ENCODE measurements around the gene GNG14. TPM values are rescaled to one million over a fixed set of nuclear protein-coding genes. Genes with fewer than 3 reads are reported as not detected.

Gene GNG14
- total and polyA plus RNA-seq, 2 experiments from 2014 or later = not detected

GRCh38 chr19:12672744-12673143 is 15.1 kb upstream of the GNG14 start:
- no peak overlapping the region for H3K4me3 ChIP-seq
- no peaks in the 10 kb centered on the region for H3K9me2 ChIP-seq (ENCODE audit: insufficient read depth)
- H3K36me3 Mint-ChIP-seq (ENCODE audit: low read depth) = peaks cover 55% of the 10 kb centered on the region
- no peak overlapping the region for H2AFZ ChIP-seq
- H3K4me1 Mint-ChIP-seq = peaks cover 6% of the 10 kb centered on the region; the same call in 2 of the 3 replicates
- DNase-seq (ENCODE audit: low spot score) (peak; percentile 49), ATAC-seq (no peak)
- H3K27ac ChIP-seq (ENCODE audit: low read depth) = no peak overlapping the region
- no peak overlapping the region for H3K27ac Mint-ChIP-seq
- H3K4me1 ChIP-seq (ENCODE audit: insufficient read depth) = peaks cover 7% of the 10 kb centered on the region; the same call in 1 of the 2 replicates
- H3K79me2 ChIP-seq (replicated peaks; ENCODE audit: insufficient read depth) = peaks cover 22% of the 10 kb centered on the region
- no peaks in the 10 kb centered on the region; the same call in 2 of the 3 replicates for H3K9me3 Mint-ChIP-seq
- peaks cover 41% of the 10 kb centered on the region for H3K27me3 Mint-ChIP-seq (ENCODE audit: insufficient read depth, low read depth, poor library complexity)
- H3K4me3 Mint-ChIP-seq = no peak overlapping the region
- H3K4me2 ChIP-seq = no peak overlapping the region
- H3K27me3 ChIP-seq (ENCODE audit: insufficient read depth) = no peaks in the 10 kb centered on the region
- H4K20me1 ChIP-seq (replicated peaks; ENCODE audit: insufficient read depth) = peaks cover 13% of the 10 kb centered on the region
- TF ChIP-seq EZH2phosphoT487 (IDR thresholded peaks at IDR 0.05; ENCODE audit: unreplicated experiment) = no peak
- TF ChIP-seq CTCF (conservative IDR thresholded peaks at IDR 0.05; ENCODE audit: low read depth in 2 of 2) = peak; percentile 25 to 57; a peak in 2 of 4 replicates
- no peak for TF ChIP-seq POLR2AphosphoS5 (IDR thresholded peaks at IDR 0.05; ENCODE audit: low read depth)
- TF ChIP-seq, protein P1, sequence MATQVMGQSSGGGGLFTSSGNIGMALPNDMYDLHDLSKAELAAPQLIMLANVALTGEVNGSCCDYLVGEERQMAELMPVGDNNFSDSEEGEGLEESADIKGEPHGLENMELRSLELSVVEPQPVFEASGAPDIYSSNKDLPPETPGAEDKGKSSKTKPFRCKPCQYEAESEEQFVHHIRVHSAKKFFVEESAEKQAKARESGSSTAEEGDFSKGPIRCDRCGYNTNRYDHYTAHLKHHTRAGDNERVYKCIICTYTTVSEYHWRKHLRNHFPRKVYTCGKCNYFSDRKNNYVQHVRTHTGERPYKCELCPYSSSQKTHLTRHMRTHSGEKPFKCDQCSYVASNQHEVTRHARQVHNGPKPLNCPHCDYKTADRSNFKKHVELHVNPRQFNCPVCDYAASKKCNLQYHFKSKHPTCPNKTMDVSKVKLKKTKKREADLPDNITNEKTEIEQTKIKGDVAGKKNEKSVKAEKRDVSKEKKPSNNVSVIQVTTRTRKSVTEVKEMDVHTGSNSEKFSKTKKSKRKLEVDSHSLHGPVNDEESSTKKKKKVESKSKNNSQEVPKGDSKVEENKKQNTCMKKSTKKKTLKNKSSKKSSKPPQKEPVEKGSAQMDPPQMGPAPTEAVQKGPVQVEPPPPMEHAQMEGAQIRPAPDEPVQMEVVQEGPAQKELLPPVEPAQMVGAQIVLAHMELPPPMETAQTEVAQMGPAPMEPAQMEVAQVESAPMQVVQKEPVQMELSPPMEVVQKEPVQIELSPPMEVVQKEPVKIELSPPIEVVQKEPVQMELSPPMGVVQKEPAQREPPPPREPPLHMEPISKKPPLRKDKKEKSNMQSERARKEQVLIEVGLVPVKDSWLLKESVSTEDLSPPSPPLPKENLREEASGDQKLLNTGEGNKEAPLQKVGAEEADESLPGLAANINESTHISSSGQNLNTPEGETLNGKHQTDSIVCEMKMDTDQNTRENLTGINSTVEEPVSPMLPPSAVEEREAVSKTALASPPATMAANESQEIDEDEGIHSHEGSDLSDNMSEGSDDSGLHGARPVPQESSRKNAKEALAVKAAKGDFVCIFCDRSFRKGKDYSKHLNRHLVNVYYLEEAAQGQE (IDR thresholded peaks at IDR 0.05; ENCODE audit: unreplicated experiment) = no peak
- TF ChIP-seq STAT1 (IDR thresholded peaks at IDR 0.05; ENCODE audit: unreplicated experiment) = no peak
- no peak for TF ChIP-seq ZNF462 (CRISPR knock-in tag; IDR thresholded peaks at IDR 0.05)
- H3K36me3 ChIP-seq (ENCODE audit: insufficient read depth) = peaks cover 22% of the 10 kb centered on the region; the same call in 1 of the 2 replicates
- H3F3A ChIP-seq (replicated peaks; ENCODE audit: low read depth) = peaks cover 27% of the 10 kb centered on the region

Measured in GM23338 (cell line).